CD4-positive, alpha-beta T cell treated with Interleukin-1 beta for 1 hour (primary cell): ENCODE measurements around the gene STK40.

Experiments
- DNase-seq, 2 donors: peaks; one replicate each; pipeline ENCODE4 v3.0.0-alpha.2; 2020 to 2022

STK40 gene

DNA sequence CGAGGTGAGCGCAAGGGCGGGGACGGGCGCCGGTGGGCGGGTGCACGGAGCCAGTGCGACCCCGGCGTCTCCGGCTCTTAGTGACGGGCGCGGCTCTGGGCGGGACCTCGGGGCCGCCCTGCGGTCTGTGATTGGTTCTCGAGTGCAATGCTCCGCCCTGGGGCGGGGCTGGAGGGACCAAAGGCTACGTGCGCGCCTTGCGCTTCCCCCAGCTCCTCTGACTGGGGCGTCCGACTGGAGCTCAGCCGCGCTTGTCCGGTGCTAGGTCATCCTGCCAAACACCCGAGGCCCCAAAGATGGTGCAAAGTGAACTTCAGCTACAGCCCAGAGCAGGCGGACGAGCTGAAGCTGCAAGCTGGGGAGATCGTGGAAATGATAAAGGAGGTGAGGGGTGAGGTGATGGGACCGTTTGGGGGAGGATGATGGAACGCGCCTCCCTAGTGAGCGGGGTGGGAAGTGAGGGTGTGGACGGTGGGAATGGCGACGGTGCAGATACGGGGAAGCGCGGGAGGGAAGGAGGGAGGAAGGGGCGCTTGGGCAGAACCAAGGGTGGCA lies 78.7 kb downstream of the STK40 start:
- peak; percentile 93 to 95 for DNase-seq

DNA sequence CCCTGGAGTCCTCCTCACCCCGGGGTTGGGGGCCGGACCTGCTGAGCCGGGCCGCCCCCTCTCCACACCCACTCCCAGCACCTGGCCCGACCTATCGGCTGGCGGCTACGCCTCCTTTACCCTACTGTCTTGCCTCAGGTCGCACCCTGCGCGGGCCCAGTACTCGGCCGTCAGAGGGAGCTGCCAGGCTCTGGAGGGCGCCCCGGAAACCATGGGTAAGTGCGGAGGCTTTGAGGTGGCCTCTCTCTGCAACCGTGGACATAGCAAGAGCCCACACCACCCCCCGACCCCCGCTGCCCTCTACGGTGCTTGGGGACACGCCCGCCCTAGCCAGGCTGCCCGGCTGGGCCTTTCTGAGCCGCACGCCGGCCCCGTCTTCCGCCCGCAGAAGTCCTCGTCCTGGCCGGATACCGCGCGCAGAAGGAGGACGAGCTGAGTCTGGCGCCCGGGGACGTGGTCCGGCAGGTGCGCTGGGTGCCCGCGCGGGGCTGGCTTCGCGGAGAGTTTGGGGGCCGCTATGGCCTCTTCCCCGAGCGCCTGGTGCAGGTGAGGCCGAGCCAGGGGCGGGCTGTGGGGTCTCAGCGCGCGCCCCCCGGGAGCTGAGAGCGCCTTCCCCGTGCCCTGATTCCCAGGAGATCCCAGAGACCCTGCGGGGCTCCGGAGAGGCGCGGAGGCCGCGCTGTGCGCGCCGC lies 79.4 kb downstream of the STK40 start, which contains the start of gene SH3D21:
TSS of gene SH3D21 (plus strand) at position 159 of the 692 bp plus-strand sequence. CDS start at position 212, 53 bp downstream.
- peak; percentile 53 to 55 for DNase-seq

- DNase-seq, result no peak
Observed at GRCh38 chr1:36305915-36306209, 79.9 kb downstream of the STK40 start.

- DNase-seq, result no peak
Observed at GRCh38 chr1:36304970-36305914, 80.5 kb downstream of the STK40 start.

- peak in 1 of 2 donors; percentile 50 for DNase-seq
Observed at GRCh38 chr1:36304521-36304920, 81.2 kb downstream of the STK40 start.

DNA sequence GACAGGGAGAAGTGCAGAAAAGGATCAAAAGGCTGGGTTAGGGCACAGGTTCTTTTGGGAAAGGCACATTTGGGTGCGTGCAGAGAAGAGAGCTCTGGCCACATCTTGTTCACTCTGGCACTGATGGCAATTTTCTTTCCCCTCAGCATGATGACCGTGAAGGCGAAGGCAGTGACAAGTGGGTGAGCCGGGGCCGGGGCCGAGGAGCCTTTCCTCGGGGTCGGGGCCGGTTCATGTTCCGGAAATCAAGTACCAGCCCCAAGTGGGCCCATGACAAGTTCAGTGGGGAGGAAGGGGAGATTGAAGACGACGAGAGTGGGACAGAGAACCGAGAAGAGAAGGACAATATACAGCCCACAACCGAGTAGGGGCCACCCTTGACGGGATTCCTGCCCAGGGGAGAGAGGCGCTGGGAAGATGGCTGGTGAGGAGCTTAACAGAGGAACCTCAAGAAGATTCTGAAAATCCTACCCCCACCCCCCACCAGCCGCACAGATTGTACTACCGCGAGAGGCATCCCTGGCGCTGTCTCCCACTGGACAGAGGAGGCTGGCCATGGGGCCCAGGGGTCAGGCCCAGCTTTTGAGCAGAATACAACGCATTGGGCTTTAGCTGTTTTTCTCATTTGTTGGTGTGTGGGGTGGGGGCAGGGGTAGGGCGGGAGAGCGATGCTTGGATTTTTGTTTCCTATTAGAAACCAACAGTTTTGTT lies 81.9 kb downstream of the STK40 start:
- DNase-seq, result no peak

DNA sequence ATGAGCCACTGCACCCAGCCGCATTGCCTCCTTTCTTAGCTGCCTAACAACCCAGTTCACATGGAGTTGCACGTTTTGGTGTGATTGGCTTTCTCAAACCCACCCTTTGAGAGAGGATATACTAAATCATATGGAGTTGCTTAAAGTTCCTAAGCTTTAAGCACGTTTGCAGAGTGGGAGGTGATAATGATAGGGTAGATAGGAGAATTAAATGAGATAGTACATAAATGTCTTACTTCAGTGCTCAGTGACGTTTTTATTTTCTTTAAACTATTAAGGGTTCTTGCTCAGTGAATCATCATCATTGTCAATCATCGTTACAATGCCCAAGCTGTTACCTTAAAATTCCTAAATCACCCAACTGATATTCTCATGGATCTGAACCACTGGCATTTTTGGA lies 82.5 kb downstream of the STK40 start:
- no peak for DNase-seq

GRCh38 chr1:36301220-36301619 lies 84.5 kb downstream of the STK40 start:
- no peak for DNase-seq

DNA sequence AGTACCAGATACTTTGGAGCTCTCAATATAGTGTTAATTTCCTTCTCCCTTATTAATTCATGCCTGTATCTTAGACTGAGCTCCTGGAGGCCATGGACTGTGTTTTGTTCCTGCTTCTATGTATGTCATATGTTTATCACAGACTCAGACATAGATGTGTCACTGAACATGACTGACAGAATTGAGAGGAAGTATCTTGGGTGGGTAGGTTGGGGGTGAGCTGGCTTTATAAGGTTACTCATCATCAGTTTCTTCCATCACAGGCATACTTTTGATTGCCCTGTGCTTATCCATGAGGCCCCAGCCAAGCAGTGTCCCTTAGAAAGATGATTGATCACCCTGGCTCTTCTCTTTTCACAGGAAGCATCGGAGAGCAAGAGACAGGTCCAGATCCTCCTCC lies 85.2 kb downstream of the STK40 start:
- no peak for DNase-seq

DNA sequence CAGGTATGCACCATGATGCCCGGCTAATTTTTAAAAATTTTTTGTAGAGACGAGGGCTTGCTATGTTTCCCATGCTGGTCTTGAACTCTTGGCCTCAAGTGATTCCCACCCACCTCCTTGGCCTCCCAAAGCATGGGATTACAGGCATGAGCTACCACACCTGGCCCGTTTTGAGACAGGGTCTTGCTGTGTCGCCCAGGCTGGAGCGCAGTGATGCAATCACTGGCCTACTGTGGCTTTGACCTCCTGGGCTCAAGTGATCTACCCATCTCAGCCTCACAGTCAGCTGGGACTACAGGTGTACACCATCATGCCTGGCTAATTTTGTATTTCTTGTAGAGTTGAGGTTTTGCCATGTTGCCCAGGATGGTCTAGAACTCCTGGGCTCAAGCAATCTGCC lies 87.1 kb downstream of the STK40 start:
- no peak for DNase-seq

- DNase-seq, result no peak
Observed at GRCh38 chr1:36297062-36297461, 88.7 kb downstream of the STK40 start.

DNA sequence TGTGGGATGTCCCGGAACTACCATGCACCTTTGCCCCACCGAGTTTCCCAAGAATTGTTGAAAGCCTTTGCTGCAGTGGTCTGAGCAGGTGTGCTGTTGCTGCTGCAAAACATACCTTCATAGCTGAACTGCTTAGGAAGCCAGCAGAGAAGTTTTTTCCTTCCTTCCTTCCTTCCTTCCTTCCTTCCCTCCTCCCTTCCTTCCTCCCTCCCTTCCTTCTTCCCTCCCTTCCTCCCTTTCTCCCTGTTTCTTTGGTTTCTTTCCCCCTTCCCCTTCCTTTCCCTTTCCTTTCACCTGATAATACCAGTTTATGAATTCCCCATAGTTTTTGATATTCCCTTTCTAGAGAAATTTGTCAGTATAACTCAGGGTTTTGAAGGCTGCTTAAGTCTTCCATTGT lies 90.3 kb downstream of the STK40 start:
- DNase-seq, result no peak
